ENCODE results near the gene CA9. TPM values are rescaled to one million over a fixed set of nuclear protein-coding genes. Genes with fewer than 3 reads are reported as not detected.

CA9 gene
- total and polyA plus RNA-seq, 2 experiments from 2014 or later: 1.1 TPM; not detected in 1

DNA sequence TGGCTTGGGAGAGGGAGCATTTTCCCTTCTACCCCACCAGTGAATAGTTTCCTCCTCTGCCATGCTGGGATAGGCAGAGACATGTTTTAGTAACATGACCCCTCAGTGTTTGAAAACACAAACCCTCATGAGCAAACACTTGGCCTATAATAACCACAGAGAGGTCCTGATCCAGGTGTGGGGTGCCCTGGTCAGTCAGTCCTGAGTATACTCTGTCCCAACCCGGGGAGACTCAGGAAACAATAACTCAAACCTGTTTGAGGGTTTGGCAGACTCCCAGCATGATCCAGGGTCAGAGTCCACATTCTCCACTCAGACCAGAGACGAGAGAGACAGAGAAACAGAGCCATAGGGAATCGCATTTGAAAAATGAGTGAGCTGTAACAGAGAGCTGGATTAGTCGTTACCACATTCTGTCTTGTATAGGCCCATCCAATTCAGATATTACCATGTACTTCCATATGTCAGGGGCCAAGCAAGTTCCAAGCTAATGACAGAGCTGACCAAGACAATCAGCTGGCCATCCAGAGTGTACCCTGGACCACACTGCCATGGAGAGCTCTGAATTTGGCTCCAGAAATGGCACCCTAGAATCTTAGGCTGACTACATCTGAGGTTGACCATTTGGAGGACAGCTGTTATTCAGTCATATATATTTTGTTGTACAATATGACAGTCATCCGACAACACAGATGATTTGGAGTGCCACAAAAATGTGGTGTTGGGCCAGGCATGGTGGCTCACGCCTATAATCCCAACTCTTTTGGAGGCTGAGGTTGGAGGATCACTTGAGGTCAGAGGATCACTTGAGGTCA lies 4.2 kb upstream of the CA9 start:
- 0 out of 2 replicates have a peak, but pooled peaks cover 3% of the 10 kb centered on the region for H3F3A ChIP-seq (replicated peaks; ENCODE audit: low read depth)
- Mint-ChIP-seq H3K4me3 (no peak overlapping the region), H3K27me3 (ENCODE audit: insufficient read depth, low read depth, poor library complexity) (peaks cover 8% of the 10 kb centered on the region), H3K36me3 (ENCODE audit: low read depth) (no peaks in the 10 kb centered on the region), H3K27ac (no peak overlapping the region), H3K4me1 (peaks cover 9% of the 10 kb centered on the region), H3K9me3 (no peaks in the 10 kb centered on the region)
- no peak for DNase-seq (ENCODE audit: low spot score)
- no peak overlapping the region for H3K4me3 ChIP-seq
- TF ChIP-seq JUNB (IDR thresholded peaks at IDR 0.05; ENCODE audit: unreplicated experiment): no peak
- TF ChIP-seq ETS1 (IDR thresholded peaks at IDR 0.05): no peak
- TF ChIP-seq CREB1 (CRISPR knock-in tag; IDR thresholded peaks at IDR 0.05; ENCODE audit: low read depth): no peak
- no peak for TF ChIP-seq ZNF114 (CRISPR knock-in tag; IDR thresholded peaks at IDR 0.05)
- TF ChIP-seq REST (IDR thresholded peaks at IDR 0.05; ENCODE audit: unreplicated experiment): no peak
- TF ChIP-seq CTCF (conservative IDR thresholded peaks at IDR 0.05; ENCODE audit: low read depth in 2 of 2): no peak
- no peak for TF ChIP-seq NANOG (IDR thresholded peaks at IDR 0.05; ENCODE audit: borderline replicate concordance)
- TF ChIP-seq ZNF331 (CRISPR knock-in tag; IDR thresholded peaks at IDR 0.05; ENCODE audit: low read depth): no peak
- TF ChIP-seq POLR2AphosphoS5 (IDR thresholded peaks at IDR 0.05; ENCODE audit: low read depth): no peak
- TF ChIP-seq EZH2phosphoT487 (IDR thresholded peaks at IDR 0.05; ENCODE audit: unreplicated experiment): no peak
- TF ChIP-seq EZH2 (IDR thresholded peaks at IDR 0.05; ENCODE audit: low read depth, unreplicated experiment): no peak
- TF ChIP-seq ZNF462 (CRISPR knock-in tag; IDR thresholded peaks at IDR 0.05): no peak
- TF ChIP-seq STAT1 (IDR thresholded peaks at IDR 0.05; ENCODE audit: unreplicated experiment): no peak
- no peak overlapping the region for H2AFZ ChIP-seq
- no peaks in the 10 kb centered on the region for H4K20me1 ChIP-seq (replicated peaks; ENCODE audit: insufficient read depth)
- H3K4me2 ChIP-seq: no peak overlapping the region
- peaks cover under 1% of the 10 kb centered on the region; the same call in 1 of the 2 replicates for H3K79me2 ChIP-seq (replicated peaks; ENCODE audit: insufficient read depth)
- no peaks in the 10 kb centered on the region for H3K36me3 ChIP-seq (ENCODE audit: insufficient read depth)
- H3K9me2 ChIP-seq (ENCODE audit: insufficient read depth): peaks cover 12% of the 10 kb centered on the region
- H3K4me1 ChIP-seq (ENCODE audit: insufficient read depth): peaks cover 5% of the 10 kb centered on the region
- peaks cover 7% of the 10 kb centered on the region; the same call in 1 of the 2 replicates for H3K27me3 ChIP-seq (ENCODE audit: insufficient read depth)
- no peak overlapping the region for H3K27ac ChIP-seq (ENCODE audit: low read depth)
- ATAC-seq: no peak
